Islet precursor cell (in vitro differentiated cells): ENCODE measurements around the gene PIK3AP1.

Source experiments
- DNase-seq: peaks from one replicate; pipeline ENCODE4 v3.0.0-alpha.2; 2018

The PIK3AP1 gene

DNA sequence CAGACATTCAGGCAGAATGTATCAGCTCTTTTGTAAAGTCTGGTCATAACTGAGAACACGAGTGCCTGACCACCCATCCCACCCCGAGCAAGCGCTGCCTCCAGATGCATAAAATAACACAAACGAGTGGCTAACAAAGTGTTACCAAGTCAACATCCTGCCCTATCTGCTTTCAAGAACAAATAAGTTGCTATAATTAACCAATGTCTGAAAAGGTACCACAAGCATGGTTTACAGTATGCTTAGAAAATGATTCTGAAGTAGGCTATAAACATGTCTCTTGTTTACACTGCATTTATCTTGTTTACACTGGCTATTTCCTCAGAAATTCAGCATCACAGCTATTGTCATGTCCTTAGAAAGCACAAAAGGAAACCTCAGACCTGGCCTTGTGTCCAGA, 49.5 kb downstream of the PIK3AP1 start:
- no peak for DNase-seq

- DNase-seq = no peak
These were observed 52.9 kb downstream of the PIK3AP1 start for GRCh38 chr10:96667401-96667800.

DNA sequence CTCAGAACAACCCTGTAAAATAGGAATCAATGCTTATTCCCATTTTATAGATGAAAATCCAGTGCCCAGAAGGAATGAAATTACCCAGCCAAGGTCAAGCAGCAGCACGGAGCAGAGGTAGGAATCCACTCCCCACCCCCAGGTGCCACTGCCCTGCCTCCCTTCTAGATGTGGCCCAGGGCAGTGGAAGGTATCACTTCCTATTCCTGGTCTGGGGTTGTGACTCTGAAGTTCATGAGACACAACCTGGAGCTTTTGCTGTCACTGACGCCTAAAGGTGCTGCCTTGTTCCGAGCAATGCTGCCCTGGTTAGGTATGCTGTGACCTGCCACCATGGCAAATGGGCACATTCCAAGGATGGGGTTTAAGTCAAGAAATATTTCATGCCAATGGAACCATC, 53.6 kb downstream of the PIK3AP1 start:
- no peak for DNase-seq

DNA sequence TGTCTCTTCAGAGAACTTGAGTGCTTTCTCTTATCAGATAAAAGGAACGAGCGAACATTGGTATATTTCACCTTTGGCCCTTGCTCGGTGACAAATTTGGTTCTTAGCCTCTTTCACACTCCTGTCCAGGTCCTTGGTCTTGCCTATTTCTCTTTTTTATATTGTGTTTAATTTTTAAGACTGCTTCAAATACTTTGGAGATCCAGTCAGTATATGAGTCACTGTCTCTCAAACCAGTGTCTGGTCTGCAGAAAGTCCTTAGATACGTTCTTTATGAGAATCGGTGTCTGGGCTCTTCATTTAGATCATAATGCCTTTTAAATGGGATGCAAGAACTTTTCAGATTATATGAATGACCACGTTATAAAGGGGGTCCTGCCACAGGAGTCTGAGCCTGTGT, 55.0 kb downstream of the PIK3AP1 start:
- DNase-seq = no peak

- no peak for DNase-seq
These were observed 55.8 kb downstream of the PIK3AP1 start for GRCh38 chr10:96664563-96664962.

DNA sequence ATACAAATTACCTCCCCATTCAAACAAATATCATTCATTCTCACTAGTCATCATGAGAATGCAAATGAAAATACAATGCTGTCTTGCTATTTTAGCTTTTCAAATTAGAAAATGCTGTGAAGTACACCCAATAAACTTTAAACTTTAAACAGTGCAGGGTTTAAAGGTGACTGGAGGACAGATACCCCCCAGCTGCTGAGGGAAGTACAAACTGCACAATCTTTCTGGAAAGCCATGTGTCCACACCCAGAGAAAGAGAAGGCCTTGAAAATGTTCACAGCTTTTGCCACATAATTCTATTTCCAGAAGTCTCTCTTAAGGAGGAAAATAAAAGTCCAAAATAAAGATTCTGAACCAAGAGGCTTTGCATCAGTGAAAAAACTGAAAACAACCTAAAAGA, 56.5 kb downstream of the PIK3AP1 start:
- no peak for DNase-seq

GRCh38 chr10:96661632-96662031, 58.7 kb downstream of the PIK3AP1 start:
- no peak for DNase-seq

- DNase-seq = no peak
These were observed 60.0 kb downstream of the PIK3AP1 start for GRCh38 chr10:96660297-96660696.

- no peak for DNase-seq
These were observed 61.5 kb downstream of the PIK3AP1 start for GRCh38 chr10:96658844-96659243.

DNA sequence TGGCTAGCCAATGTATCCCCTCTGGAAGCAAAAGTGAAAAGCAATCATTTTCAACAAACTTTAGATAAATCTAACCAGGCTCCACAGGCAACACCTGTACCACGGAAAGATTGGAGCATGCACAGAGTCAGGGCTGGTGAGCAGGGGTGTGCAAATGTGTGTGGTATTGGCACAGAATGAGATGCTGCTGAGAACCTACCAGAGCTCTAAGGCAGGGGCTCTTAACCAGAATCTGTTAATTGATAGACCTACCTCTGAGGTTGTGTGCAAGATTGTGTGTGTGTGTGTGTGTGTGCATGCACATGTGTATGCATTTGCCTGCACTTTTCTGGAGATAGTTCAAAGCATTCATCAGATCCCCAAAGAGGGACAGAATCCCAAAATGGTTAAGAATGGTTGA, 62.9 kb downstream of the PIK3AP1 start:
- DNase-seq = no peak

DNA sequence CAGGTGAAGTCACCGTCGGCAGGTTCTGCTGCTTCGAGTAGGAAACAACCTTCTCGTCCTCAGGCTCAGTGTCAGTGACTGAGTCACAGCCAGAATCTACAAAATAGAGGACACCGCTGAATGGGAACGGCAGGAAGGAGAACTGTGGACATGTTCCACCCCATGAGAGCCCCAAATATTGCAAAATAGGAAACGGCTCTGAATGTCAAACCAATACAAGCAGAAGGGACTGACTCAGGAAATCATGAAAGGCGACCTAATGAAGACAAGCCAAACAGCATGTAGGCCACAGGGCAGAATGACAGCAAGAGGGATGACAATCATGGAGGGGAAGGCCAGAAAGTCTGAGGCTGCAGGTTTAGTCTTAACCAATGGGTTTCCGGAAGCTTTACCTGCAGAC, 63.5 kb downstream of the PIK3AP1 start:
- no peak for DNase-seq

GRCh38 chr10:96656198-96656577, 64.1 kb downstream of the PIK3AP1 start:
- DNase-seq = no peak

DNA sequence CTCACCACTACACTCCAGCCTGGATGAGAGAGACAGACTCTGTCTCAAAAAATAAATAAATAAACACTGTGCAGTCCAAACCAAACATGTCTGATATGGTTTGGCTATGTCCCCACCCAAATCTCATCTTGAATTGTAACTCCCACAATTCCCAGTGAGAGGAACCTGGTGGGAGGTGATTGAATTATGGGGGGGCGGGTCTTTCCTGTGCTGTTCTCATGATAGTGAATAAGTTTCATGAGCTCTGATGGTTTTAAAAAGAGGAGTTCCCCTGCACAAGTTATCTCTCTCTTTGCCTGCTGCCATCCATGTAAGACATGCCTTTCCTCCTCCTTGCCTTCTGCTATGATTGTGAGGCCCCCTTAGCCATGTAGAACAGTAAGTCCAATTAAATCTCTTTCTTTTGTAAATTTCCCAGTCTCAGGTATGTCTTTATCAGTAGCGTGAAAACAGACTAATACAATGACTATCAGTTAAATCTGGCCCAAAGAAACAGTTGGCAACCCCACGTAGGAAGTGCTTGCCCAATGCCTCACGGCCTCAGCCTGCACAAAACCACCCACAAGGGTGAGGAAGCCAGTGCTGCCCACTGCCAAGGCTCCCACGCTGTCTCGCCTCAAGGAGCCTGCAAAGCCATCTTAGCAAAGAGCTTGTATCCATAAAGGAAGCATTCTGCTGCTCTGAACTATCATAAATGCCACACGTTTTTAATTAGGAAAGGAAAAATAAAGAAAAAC, 64.7 kb downstream of the PIK3AP1 start:
- no peak for DNase-seq

DNA sequence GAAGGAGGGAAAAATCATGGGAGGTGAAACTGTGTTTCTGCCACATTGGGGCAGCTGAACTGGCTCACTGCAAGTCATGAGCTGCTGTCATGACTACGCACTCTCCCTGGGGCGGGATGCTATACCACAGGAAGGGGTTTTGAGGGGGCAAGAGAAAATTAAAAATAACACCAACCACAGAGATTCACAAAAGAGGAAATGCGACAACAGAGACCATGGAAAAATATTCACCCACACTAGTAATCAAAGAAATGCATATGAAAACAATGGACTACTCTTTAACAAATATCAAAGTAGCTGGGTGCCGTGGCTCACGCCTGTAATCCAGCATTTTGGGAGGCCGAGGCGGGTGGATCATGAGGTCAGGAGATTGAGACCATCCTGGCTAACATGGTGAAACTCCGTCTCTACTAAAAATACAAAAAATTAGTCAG, 68.3 kb downstream of the PIK3AP1 start:
- no peak for DNase-seq

DNA sequence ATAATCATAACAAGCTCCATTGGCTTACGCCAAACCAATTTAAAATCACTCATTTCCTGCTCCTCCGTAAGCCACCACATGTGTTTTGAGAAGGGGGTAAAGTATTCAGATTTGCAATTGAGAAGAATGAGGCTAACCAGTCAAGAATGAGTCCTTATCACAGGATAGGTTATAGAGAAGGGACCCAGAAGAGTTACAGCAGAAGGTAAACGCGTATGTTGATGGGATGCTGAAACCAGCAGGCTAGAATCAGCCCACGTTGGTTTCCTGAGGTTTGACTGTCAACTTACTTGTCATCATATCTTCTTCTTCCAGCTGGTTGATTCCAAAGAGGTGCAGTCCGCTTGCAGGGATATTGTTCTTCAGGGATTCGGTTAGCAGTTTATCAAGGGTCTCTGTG, 69.4 kb downstream of the PIK3AP1 start:
- no peak for DNase-seq

DNA sequence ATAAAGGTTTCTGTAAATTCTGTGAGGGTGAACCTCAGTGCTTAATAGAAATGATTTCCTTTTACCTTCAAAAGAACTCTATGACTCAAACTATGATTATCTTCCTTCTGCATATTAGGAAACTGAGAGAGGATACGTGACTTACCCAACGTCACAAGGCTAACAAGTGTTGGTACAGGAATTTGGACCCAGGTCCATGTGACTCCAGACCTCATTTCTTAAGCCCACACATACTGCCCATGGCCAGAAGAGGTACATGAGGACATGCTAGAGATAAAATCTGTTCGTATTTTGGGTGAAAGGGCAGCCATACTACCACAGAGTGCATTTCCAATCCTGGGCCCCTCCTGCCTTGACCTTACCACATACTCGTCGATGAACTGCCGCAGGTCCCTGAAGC, 72.0 kb downstream of the PIK3AP1 start:
- peak; percentile 32 for DNase-seq

DNA sequence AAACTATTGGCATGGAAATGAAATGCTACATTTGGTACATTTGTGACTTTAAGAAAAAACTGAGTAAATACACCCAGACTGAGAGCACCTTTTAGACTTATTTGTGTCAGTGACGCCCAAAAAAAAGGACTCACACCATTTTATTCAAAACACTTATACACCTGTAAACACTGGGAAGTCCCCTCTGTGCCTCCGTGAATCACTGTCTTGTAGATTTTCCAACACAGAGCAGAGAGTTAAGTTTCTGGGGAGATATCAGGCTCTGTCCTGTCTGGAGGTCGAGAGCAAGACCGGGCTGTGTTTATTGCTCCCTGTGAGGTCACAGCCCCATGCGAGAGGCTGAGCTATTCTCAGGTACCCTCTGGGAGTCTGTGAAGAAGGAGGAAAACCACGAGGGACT, 72.8 kb downstream of the PIK3AP1 start:
- DNase-seq = peak; percentile 39

DNA sequence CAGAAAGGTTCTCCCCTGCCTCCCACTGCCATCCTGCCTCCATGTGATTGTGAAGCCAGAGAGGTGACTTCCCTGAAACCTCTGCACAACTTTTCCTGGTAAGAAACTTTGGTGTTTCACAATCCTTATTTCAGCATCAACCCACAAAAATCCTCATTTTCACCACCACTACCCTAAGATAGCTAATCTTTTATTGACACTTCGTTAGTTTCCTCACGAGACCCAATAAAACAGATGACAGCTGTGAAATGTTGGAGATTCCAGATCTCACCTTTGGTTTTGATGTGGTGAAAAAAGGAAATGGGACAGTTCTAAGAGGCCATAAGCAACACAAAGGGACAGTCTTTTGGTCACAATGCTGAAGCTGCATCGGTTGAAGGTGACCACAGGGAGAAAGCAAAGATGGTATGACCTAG, 73.6 kb downstream of the PIK3AP1 start:
- DNase-seq = peak; percentile 14

DNA sequence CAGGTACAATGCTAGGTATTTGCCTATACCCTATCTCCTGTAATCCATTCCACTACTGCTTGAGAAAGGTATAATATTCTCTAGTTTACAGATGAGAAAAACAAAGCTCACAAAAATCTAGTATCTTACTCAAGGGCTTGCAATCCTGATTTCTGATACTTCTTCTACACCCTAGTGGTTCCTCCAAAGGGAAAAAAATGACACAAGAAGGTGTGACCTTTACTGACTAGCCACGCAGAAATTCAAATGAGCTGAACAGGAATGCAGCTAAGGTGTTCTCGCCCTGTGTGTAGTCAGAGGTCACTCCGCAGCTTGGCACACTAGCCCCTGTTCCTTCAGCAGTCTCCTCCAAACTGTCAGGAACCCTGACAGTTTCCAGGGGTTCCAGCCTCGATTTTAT, 74.0 kb downstream of the PIK3AP1 start:
- peak; percentile 32 for DNase-seq

- DNase-seq = peak; percentile 45
These were observed 75.1 kb downstream of the PIK3AP1 start for GRCh38 chr10:96645191-96645721.

GRCh38 chr10:96643920-96644319, 76.4 kb downstream of the PIK3AP1 start:
- DNase-seq = peak; percentile 49

DNA sequence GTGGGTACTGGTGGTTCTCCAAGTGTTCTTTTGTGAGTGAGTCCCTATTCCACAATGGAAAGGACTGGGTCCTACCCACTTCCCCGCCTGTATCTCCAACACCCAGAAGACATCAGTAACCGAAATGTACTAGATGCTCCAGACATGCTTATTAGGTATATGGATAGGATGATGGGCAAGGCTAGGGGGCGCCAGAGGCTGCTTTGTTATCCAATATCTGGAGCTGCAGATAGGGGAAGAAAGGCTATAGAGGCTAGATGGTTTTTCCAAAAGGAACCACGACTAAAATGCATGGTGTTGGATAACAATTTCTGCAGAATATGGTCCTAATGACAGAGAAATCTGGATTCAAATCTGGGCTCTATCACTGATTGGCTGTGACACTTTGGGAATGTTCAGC, 77.3 kb downstream of the PIK3AP1 start:
- peak; percentile 68 for DNase-seq

DNA sequence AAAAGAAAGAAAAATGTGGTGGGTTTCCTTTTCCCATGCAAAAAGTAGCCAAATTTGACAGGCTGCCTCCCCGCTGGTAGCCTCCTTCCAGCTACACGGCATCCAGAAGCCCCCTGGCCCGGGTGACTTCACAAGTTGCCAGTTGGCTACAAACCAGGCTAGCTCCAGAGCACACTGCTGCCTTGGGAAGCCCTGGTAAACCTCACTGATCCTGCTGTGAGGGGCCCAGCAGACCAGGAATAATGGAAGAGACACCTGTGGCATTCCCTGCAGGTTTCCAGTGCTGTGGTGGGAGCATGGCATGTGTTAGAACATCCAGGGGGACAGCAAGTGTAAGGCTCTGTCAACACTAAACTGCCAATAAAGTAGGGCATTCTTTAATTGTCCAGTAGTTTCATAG, 77.8 kb downstream of the PIK3AP1 start:
- DNase-seq = peak; percentile 39

GRCh38 chr10:96641396-96642295, 78.7 kb downstream of the PIK3AP1 start:
- DNase-seq = peak; percentile 51
